Breast epithelium (tissue), 3 donors: Measurements from ENCODE around the gene SEC14L1.

Experiments used
- POLR2AphosphoS5 ChIP-seq, 3 donors: sonication (generic); formaldehyde crosslinking; IDR thresholded peaks; one replicate each; pipeline ENCODE4 v1.6.1; 2017; ENCODE audit warnings: antibody characterized with exemption in 3 of 3
- TF ChIP-seq, protein P1 (sequence below), 3 donors: fragments of 450-650 bp; IDR thresholded peaks; one replicate each; pipeline ENCODE4 v1.5.1; 2016 to 2017; ENCODE audit warnings: antibody characterized with exemption in 3 of 3, mild to moderate bottlenecking in 3 of 3, moderate library complexity in 3 of 3

DNA sequence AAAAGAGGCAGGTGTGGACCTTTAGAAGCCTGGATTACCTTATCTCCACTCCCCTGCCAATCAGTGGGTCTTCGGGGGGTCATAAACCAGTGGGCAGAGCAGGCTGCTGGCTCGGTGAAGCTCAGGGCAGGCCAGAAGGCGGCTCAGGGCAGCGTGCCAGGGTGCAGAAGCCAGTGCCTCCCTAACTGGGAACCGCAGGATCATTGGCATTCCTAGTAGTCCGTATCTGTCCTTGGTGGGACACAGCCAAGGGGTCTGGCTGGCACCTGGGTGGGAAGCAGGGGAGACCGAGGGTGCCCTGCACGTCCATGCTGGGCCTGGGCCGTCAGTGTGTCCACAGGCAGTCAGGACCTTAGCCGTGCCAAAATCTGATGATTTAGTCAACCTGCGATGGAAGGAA is 76.8 kb downstream of the SEC14L1 start:
- TF ChIP-seq, protein P1, sequence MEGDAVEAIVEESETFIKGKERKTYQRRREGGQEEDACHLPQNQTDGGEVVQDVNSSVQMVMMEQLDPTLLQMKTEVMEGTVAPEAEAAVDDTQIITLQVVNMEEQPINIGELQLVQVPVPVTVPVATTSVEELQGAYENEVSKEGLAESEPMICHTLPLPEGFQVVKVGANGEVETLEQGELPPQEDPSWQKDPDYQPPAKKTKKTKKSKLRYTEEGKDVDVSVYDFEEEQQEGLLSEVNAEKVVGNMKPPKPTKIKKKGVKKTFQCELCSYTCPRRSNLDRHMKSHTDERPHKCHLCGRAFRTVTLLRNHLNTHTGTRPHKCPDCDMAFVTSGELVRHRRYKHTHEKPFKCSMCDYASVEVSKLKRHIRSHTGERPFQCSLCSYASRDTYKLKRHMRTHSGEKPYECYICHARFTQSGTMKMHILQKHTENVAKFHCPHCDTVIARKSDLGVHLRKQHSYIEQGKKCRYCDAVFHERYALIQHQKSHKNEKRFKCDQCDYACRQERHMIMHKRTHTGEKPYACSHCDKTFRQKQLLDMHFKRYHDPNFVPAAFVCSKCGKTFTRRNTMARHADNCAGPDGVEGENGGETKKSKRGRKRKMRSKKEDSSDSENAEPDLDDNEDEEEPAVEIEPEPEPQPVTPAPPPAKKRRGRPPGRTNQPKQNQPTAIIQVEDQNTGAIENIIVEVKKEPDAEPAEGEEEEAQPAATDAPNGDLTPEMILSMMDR (IDR thresholded peaks at IDR 0.05), result no peak
- no peak for TF ChIP-seq POLR2AphosphoS5 (IDR thresholded peaks at IDR 0.05)
